Panc1 (cell line): ENCODE data around the gene SLC31A2. TPM values are rescaled to one million over a fixed set of nuclear protein-coding genes. Genes with fewer than 3 reads are reported as not detected.

Experiments
- ATAC-seq: fragments of 200-7000 bp; cut with Tn5 transposase; 2 replicates; pipeline ENCODE4 v1.9.1; 2020; ENCODE audit warnings: mild to moderate bottlenecking, moderate library complexity
- BruUV-seq: library from RNA; stranded (reverse); fragments of 400-500 nt; replicated peaks from 2 replicates; lab custom pipeline; 2021; lab: Mats Ljungman, UMichigan
- CTCF ChIA-PET: fragments of 300-600 bp; sonication (Branson Sonifier 250); formaldehyde crosslinking; loops from one replicate; lab custom pipeline; 2022; ENCODE audit warnings: antibody characterized with exemption; lab: Charles Lee
- POLR2A ChIA-PET: fragments of 300-600 bp; sonication (Branson Sonifier 250); formaldehyde crosslinking; loops from one replicate; lab custom pipeline; 2022; ENCODE audit warnings: antibody characterized with exemption; lab: Charles Lee
- DNase-seq: peaks from one replicate; pipeline ENCODE4 v3.0.0-alpha.2; 2010; ENCODE audit warnings: low read depth, low spot score
- H3K27ac ChIP-seq: 2 replicates; pipeline ENCODE4 v1.5.1; 2011; ENCODE audit warnings: mild to moderate bottlenecking, low read length, inconsistent platforms
- H3K27me3 ChIP-seq: fragments of 200-500 bp; sonication (Bioruptor generic); 2 replicates; pipeline ENCODE4 v1.6.0; 2014; ENCODE audit warnings: low read length, inconsistent platforms; ENCODE audit not compliant: control insufficient read depth, insufficient read depth
- H3K36me3 ChIP-seq: fragments of 200-500 bp; sonication (Bioruptor generic); 2 replicates; pipeline ENCODE4 v1.5.1; 2014; ENCODE audit warnings: inconsistent platforms, mild to moderate bottlenecking, low read length, moderate library complexity; ENCODE audit not compliant: control insufficient read depth, insufficient read depth
- H3K4me1 ChIP-seq: 2 replicates; pipeline ENCODE4 v1.5.1; 2011; ENCODE audit warnings: inconsistent platforms, mild to moderate bottlenecking, low read length, moderate library complexity; ENCODE audit not compliant: control insufficient read depth, insufficient read depth
- H3K4me3 ChIP-seq, 2 experiments: 2 replicates each; pipeline ENCODE4 v1.5.1; 2011 to 2012; ENCODE audit warnings: low read depth in 2 of 2, low read length in 2 of 2, mild to moderate bottlenecking in 2 of 2, inconsistent platforms in 1 of 2, moderate library complexity in 1 of 2
- H3K9me3 ChIP-seq: fragments of 200-500 bp; sonication (Bioruptor generic); 2 replicates; pipeline ENCODE4 v1.5.1; 2014; ENCODE audit warnings: low read depth, mild to moderate bottlenecking, inconsistent platforms, low read length, moderate library complexity; ENCODE audit not compliant: control insufficient read depth, insufficient read depth
- CTCF ChIP-seq: fragments of 450-650 bp; IDR thresholded peaks from 2 replicates; pipeline ENCODE4 v1.5.1; 2017; ENCODE audit warnings: mild to moderate bottlenecking
- POLR2AphosphoS5 ChIP-seq: IDR thresholded peaks from 2 replicates; pipeline ENCODE4 v1.6.1; 2012; ENCODE audit warnings: mild to moderate bottlenecking, low read depth, low read length, moderate library complexity
- REST ChIP-seq, 2 experiments: IDR thresholded peaks; 2 replicates each; pipeline ENCODE4 v1.6.1; 2011 to 2012; ENCODE audit warnings: low read depth in 2 of 2, control low read depth in 1 of 2, low read length in 1 of 2, mild to moderate bottlenecking in 1 of 2, moderate library complexity in 1 of 2; ENCODE audit not compliant: insufficient read depth in 1 of 2
- SIN3A ChIP-seq: IDR thresholded peaks from 2 replicates; pipeline ENCODE4 v1.6.1; 2012; ENCODE audit warnings: low read depth, mild to moderate bottlenecking, low read length, moderate library complexity, borderline replicate concordance; ENCODE audit not compliant: insufficient read depth
- TCF7L2 ChIP-seq: IDR thresholded peaks from 2 replicates; pipeline ENCODE4 v1.6.1; 2011; ENCODE audit warnings: mild to moderate bottlenecking, low read depth, low read length, inconsistent platforms
- in situ Hi-C: cut with HindIII; loops from 2 replicates; pipeline ENCODE4 v1.10.0; 2016; ENCODE audit warnings: low sequenced_read_pairs, low pct_unique_long_range_greater_than_20kb
- intact Hi-C: fragments of 100-400 bp; cut with micrococcal nuclease; formaldehyde crosslinking; loops from one replicate; pipeline ENCODE4 v1.10.0; 2022; ENCODE audit not compliant: unreplicated experiment
- total RNA-seq: library from RNA; stranded (reverse); gene quantifications from one replicate; pipeline ENCODE4 v1.2.1, GENCODE V29; 2021; ENCODE audit not compliant: unreplicated experiment

Gene SLC31A2
- total RNA-seq, 1 experiment from 2014 or later: 5.3 TPM

GRCh38 chr9:113153599-113153998 is 2.8 kb downstream of the SLC31A2 start:
- intact Hi-C loops (no loop called here), in situ Hi-C loops (no loop called here)
- TF ChIP-seq SIN3A: no peak
- TF ChIP-seq CTCF: no peak
- no peak for TF ChIP-seq POLR2AphosphoS5
- no peak overlapping the region for H3K27ac ChIP-seq
- no TSS peak for BruUV-seq
- no peak for ATAC-seq
- CTCF ChIA-PET: no interaction called here
- H3K4me1 ChIP-seq: peaks cover 4% of the 10 kb centered on the region
- no peak for DNase-seq
- POLR2A ChIA-PET: no interaction called here
- no peak overlapping the region for H3K4me3 ChIP-seq
- H3K36me3 ChIP-seq: no peaks in the 10 kb centered on the region
- no peaks in the 10 kb centered on the region for H3K9me3 ChIP-seq
- no peaks in the 10 kb centered on the region for H3K27me3 ChIP-seq

- CTCF ChIA-PET: no interaction called here
- intact Hi-C loops (no loop called here), in situ Hi-C loops (no loop called here)
- BruUV-seq: no TSS peak
- no peak overlapping the region for H3K27ac ChIP-seq
- H3K36me3 ChIP-seq: no peaks in the 10 kb centered on the region
- TF ChIP-seq REST (IDR thresholded peaks at IDR 0.05; ENCODE audit: insufficient read depth in 1 of 2, low read depth in 2 of 2, low read length in 1 of 2): no peak
- TF ChIP-seq SIN3A: no peak
- no peak for TF ChIP-seq CTCF
- no peak for TF ChIP-seq POLR2AphosphoS5
- peaks cover 4% of the 10 kb centered on the region for H3K4me1 ChIP-seq
- POLR2A ChIA-PET: no interaction called here
- H3K27me3 ChIP-seq: no peaks in the 10 kb centered on the region
- DNase-seq: no peak
- no peaks in the 10 kb centered on the region for H3K9me3 ChIP-seq
- no peak overlapping the region for H3K4me3 ChIP-seq
- no peak for ATAC-seq
Measured at GRCh38 chr9:113154471-113154870, 3.7 kb downstream of the SLC31A2 start.

- ChIA-PET POLR2A (no interaction called here), CTCF (no interaction called here)
- no peaks in the 10 kb centered on the region for H3K27me3 ChIP-seq
- BruUV-seq: no TSS peak
- H3K4me1 ChIP-seq: peaks cover 4% of the 10 kb centered on the region
- in situ Hi-C loops: no loop called here
- no peaks in the 10 kb centered on the region for H3K36me3 ChIP-seq
- no peak for TF ChIP-seq TCF7L2
- TF ChIP-seq CTCF: no peak
- TF ChIP-seq REST (IDR thresholded peaks at IDR 0.05; ENCODE audit: insufficient read depth in 1 of 2, low read depth in 2 of 2, low read length in 1 of 2): no peak
- TF ChIP-seq SIN3A: no peak
- no peak for TF ChIP-seq POLR2AphosphoS5
- no peak for DNase-seq
- H3K4me3 ChIP-seq: no peak overlapping the region
- no peak for ATAC-seq
- no peaks in the 10 kb centered on the region for H3K9me3 ChIP-seq
- intact Hi-C loops: no loop called here
- H3K27ac ChIP-seq: no peak overlapping the region
Measured at GRCh38 chr9:113154946-113155345, 4.1 kb downstream of the SLC31A2 start.
